CD4-positive, alpha-beta T cell (primary cell): ENCODE results near the gene ABHD1. TPM values are rescaled to one million over a fixed set of nuclear protein-coding genes. Genes with fewer than 3 reads are reported as not detected.
A peak's percentile ranks its signal among the peaks of the same experiment; 100 is the strongest.

Experiments used
- ATAC-seq: fragments of 200-7000 bp; cut with Tn5 transposase; one replicate; pipeline ENCODE4 v1.10.0; 2022; ENCODE audit warnings: mild to moderate bottlenecking; ENCODE audit not compliant: poor library complexity
- CTCF ChIA-PET: fragments of 350-600 bp; sonication (Branson Sonifier 250); formaldehyde crosslinking; loops from one replicate; lab custom pipeline; 2021; ENCODE audit warnings: antibody characterized with exemption, inconsistent platforms; lab: Charles Lee
- POLR2A ChIA-PET: fragments of 350-600 bp; sonication (Branson Sonifier 250); formaldehyde crosslinking; loops from one replicate; lab custom pipeline; 2021; ENCODE audit warnings: antibody characterized with exemption, inconsistent platforms; lab: Charles Lee
- DNase-seq, 14 experiments: peaks; one replicate each; pipeline ENCODE4 v3.0.0-alpha.2; 2013 to 2020; ENCODE audit warnings: mixed read lengths in 2 of 14
- H3K27ac ChIP-seq, 2 donors: one replicate each; pipeline versions ENCODE4 v1.5.1 to v1.7.0; 2013; ENCODE audit warnings: low read length in 2 of 2, low read depth in 1 of 2, mild to moderate bottlenecking in 1 of 2
- H3K27me3 ChIP-seq, 2 experiments: 1 replicate in 1 of 2; 2 replicates in 1 of 2; pipeline versions ENCODE4 v1.6.1 to v1.7.0; 2013; ENCODE audit warnings: low read length in 2 of 2, control low read depth in 1 of 2, mild to moderate bottlenecking in 1 of 2, moderate library complexity in 1 of 2; ENCODE audit not compliant: insufficient read depth in 2 of 2, control insufficient read depth in 1 of 2
- H3K36me3 ChIP-seq: one replicate; pipeline ENCODE4 v1.6.1; 2013; ENCODE audit warnings: low read length, control low read depth; ENCODE audit not compliant: insufficient read depth
- H3K4me1 ChIP-seq: one replicate; pipeline ENCODE4 v1.6.1; 2013; ENCODE audit warnings: low read length, control low read depth; ENCODE audit not compliant: insufficient read depth
- H3K4me3 ChIP-seq: one replicate; pipeline ENCODE4 v1.5.1; 2013; ENCODE audit warnings: mild to moderate bottlenecking, low read length, moderate library complexity
- H3K9me3 ChIP-seq, 2 experiments: 1 replicate in 1 of 2; 2 replicates in 1 of 2; pipeline versions ENCODE4 v1.6.1 to v1.7.0; 2013; ENCODE audit warnings: low read length in 2 of 2, mild to moderate bottlenecking in 2 of 2, control low read depth in 1 of 2, moderate library complexity in 1 of 2; ENCODE audit not compliant: control insufficient read depth in 1 of 2, insufficient read depth in 1 of 2
- H3K27ac Mint-ChIP-seq: one replicate; pipeline ENCODE4 v1.8.0; 2020; ENCODE audit warnings: mixed read lengths
- H3K27me3 Mint-ChIP-seq: one replicate; pipeline ENCODE4 v1.8.0; 2021; ENCODE audit warnings: mixed read lengths
- H3K36me3 Mint-ChIP-seq: one replicate; pipeline ENCODE4 v1.8.0; 2021; ENCODE audit warnings: low read depth, mixed read lengths
- H3K4me1 Mint-ChIP-seq: one replicate; pipeline ENCODE4 v1.8.0; 2021; ENCODE audit warnings: low read depth, mixed read lengths
- H3K4me3 Mint-ChIP-seq: one replicate; pipeline ENCODE4 v1.8.0; 2020; ENCODE audit warnings: mild to moderate bottlenecking, mixed read lengths
- H3K9me3 Mint-ChIP-seq: one replicate; pipeline ENCODE4 v1.8.0; 2020; ENCODE audit warnings: mixed read lengths
- CTCF ChIP-seq: fragments of 200-600 bp; IDR thresholded peaks from one replicate; pipeline ENCODE4 v1.8.0; 2022; ENCODE audit warnings: antibody characterized with exemption, mild to moderate bottlenecking
- intact Hi-C, 2 experiments: fragments of 100-400 bp; cut with DNase I in 1 of 2; cut with micrococcal nuclease in 1 of 2; formaldehyde crosslinking; loops; one replicate each; pipeline versions ENCODE4 v1.15.1 to v1.9.0; 2023 to 2025; cut with DNase I, micrococcal nuclease
- total RNA-seq, 174 experiments: library from RNA in 2 of 174; stranded (reverse) in 2 of 174; gene quantifications; one replicate each; pipeline ENCODE4 v1.2.3 and lab custom pipeline; 2021 to 2026

The ABHD1 gene
- total RNA-seq, 2 experiments from 2014 or later: 1.0 to 1.3 TPM

GRCh38 chr2:27094353-27094984, 29.1 kb upstream of the ABHD1 start:
- CTCF ChIA-PET: interaction anchor here (1.0 kb wide), 1 partner anchor 185 kb away, joined by 7 read pairs; no protein-coding TSS in a partner anchor
- no peak overlapping the region for H3K27ac Mint-ChIP-seq
- H3K36me3 ChIP-seq: no peaks in the 10 kb centered on the region
- H3K9me3 Mint-ChIP-seq: no peaks in the 10 kb centered on the region
- no peak for ATAC-seq
- POLR2A ChIA-PET: no interaction called here
- no peaks in the 10 kb centered on the region for H3K9me3 ChIP-seq
- no peak for TF ChIP-seq CTCF
- peaks cover 9% of the 10 kb centered on the region for H3K4me1 ChIP-seq
- H3K4me1 Mint-ChIP-seq: peaks cover 16% of the 10 kb centered on the region
- H3K27me3 ChIP-seq: no peaks in the 10 kb centered on the region
- peaks cover 7% of the 10 kb centered on the region for H3K36me3 Mint-ChIP-seq
- intact Hi-C loops: no loop called here
- H3K27ac ChIP-seq: no peak overlapping the region
- DNase-seq: no peak
- no peaks in the 10 kb centered on the region for H3K27me3 Mint-ChIP-seq
- H3K4me3 Mint-ChIP-seq: no peak overlapping the region
- no peak overlapping the region for H3K4me3 ChIP-seq

GRCh38 chr2:27095427-27095744, 28.2 kb upstream of the ABHD1 start:
- Mint-ChIP-seq H3K4me3 (peak overlapping the region; percentile 4), H3K4me1 (peaks cover 11% of the 10 kb centered on the region), H3K9me3 (no peaks in the 10 kb centered on the region), H3K36me3 (peaks cover 7% of the 10 kb centered on the region), H3K27me3 (no peaks in the 10 kb centered on the region), H3K27ac (no peak overlapping the region)
- no peak for TF ChIP-seq CTCF
- Histone ChIP-seq H3K27ac (no peak overlapping the region), H3K9me3 (no peaks in the 10 kb centered on the region), H3K4me3 (no peak overlapping the region), H3K4me1 (peaks cover 9% of the 10 kb centered on the region), H3K27me3 (no peaks in the 10 kb centered on the region), H3K36me3 (peaks cover 2% of the 10 kb centered on the region)
- ChIA-PET POLR2A (no interaction called here), CTCF (interaction anchor here (0.6 to 1.6 kb wide), 2 partner anchors 22 to 184 kb away, joined by 3 to 7 read pairs; no protein-coding TSS in a partner anchor)
- intact Hi-C loops: loop anchor here in 1 of 2 experiments (5.0 kb wide), 1 partner anchor 587 kb away; no protein-coding TSS in a partner anchor
- DNase-seq (no peak), ATAC-seq (no peak)

GRCh38 chr2:27095745-27096651, 27.6 kb upstream of the ABHD1 start:
- no peaks in the 10 kb centered on the region for H3K9me3 Mint-ChIP-seq
- intact Hi-C loops: loop anchor here in 1 of 2 experiments (5.0 kb wide), 1 partner anchor 586 kb away; no protein-coding TSS in a partner anchor
- ATAC-seq (peak; percentile 88), DNase-seq (peak in 8 of 14 experiments; percentile 19 to 73 (median 46))
- H3K36me3 ChIP-seq: peaks cover 2% of the 10 kb centered on the region
- no peaks in the 10 kb centered on the region for H3K27me3 Mint-ChIP-seq
- H3K4me1 Mint-ChIP-seq: peaks cover 11% of the 10 kb centered on the region
- peak overlapping the region; percentile 23 for H3K4me3 ChIP-seq
- H3K4me3 Mint-ChIP-seq: peak overlapping the region; percentile 4
- ChIA-PET POLR2A (interaction anchor here (2.4 kb wide), 1 partner anchor 9 kb away, joined by 8 read pairs; the partner anchor contains the start of gene KHK), CTCF (interaction anchor here (0.6 to 1.6 kb wide), 4 partner anchors 9 to 184 kb away, joined by 3 to 7 read pairs (median 4); partner anchors contain the start of gene KHK)
- TF ChIP-seq CTCF: no peak
- H3K9me3 ChIP-seq: no peaks in the 10 kb centered on the region
- peaks cover 9% of the 10 kb centered on the region for H3K4me1 ChIP-seq
- H3K27ac ChIP-seq: no peak overlapping the region
- no peak overlapping the region for H3K27ac Mint-ChIP-seq
- peaks cover 7% of the 10 kb centered on the region for H3K36me3 Mint-ChIP-seq
- H3K27me3 ChIP-seq: no peaks in the 10 kb centered on the region
